ENCODE measurements around the gene COX5A. TPM values are rescaled to one million over a fixed set of nuclear protein-coding genes. Genes with fewer than 3 reads are reported as not detected.
A peak's percentile ranks its signal among the peaks of the same experiment; 100 is the strongest.

COX5A gene
- total and polyA plus RNA-seq, 2 of the 13 experiments (the other 11 are each of a cell fraction or from before 2014, with no cell fraction given) = 158 to 218 TPM

DNA sequence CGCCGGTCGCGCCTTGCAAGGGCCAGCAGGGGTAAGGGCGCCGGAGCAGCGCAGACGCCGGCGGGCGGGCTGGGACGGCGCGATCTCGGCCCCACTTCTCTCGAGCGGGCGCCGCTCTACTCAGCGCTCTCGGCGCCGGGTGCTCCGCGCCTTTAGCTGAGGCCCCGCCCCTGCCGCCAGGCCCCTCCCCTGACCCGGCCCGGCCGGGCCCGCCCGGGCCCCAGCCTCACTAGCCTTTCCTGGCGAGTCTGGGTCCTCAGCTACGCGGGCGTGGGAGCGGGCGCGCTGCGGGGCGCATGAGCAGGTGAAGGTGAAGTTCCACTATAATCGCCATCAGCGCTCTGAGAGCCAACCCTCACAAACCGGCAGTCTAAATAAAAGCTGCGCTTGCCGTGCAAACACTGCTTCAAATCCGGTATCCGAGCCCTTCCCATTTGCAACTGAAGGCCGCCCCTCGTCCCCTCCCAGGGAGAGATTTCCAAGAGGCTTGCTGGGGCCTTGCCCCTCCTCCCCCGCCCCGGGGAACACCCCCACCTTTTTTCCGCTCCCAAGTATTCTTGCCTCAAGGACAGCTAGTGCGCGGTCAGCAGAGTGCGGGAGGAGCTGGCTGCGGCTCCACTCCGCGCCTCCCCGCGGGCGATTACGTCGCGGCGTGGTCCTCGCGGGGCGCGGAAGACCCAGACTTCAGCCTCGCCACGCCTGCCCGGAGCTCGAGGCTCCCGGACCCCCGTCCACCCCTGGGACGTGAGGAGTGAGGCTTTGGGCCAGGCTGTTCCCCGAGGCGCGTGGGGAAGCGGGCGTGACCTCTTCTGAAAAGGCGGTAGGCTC, 19.0 kb upstream of the COX5A start, which contains the start of gene RPP25 (continued):
- TF ChIP-seq YEATS2 (CRISPR knock-in tag; IDR thresholded peaks at IDR 0.05; ENCODE audit: borderline replicate concordance) (no peak), ZNF530 (CRISPR knock-in tag; IDR thresholded peaks at IDR 0.05; ENCODE audit: low read depth) (no peak), ZNF101 (CRISPR knock-in tag; IDR thresholded peaks at IDR 0.05; ENCODE audit: borderline replicate concordance, low read depth) (no peak), PRPF4 (IDR thresholded peaks at IDR 0.05; ENCODE audit: low read depth, low read length, poor library complexity, severe bottlenecking) (no peak), POLR2A (IDR thresholded peaks at IDR 0.05; ENCODE audit: insufficient read depth in 1 of 2, low read depth in 2 of 2, low read length in 2 of 2) (no peak; a peak in 1 of 4 replicates), ZNF274 (CRISPR knock-in tag; IDR thresholded peaks at IDR 0.05) (no peak), ZNF331 (CRISPR knock-in tag; IDR thresholded peaks at IDR 0.05) (no peak), MLX (CRISPR knock-in tag; IDR thresholded peaks at IDR 0.05) (no peak), ZNF317 (CRISPR knock-in tag; IDR thresholded peaks at IDR 0.05) (no peak), ZBTB42 (CRISPR knock-in tag; IDR thresholded peaks at IDR 0.05) (no peak), NRL (CRISPR knock-in tag; IDR thresholded peaks at IDR 0.05; ENCODE audit: borderline replicate concordance) (no peak), FOXA3 (CRISPR knock-in tag; IDR thresholded peaks at IDR 0.05) (no peak), AHR (CRISPR knock-in tag; IDR thresholded peaks at IDR 0.05) (0 out of 2 replicates have a peak, but pooled peaks have one; percentile 39), NFYC (CRISPR knock-in tag; IDR thresholded peaks at IDR 0.05) (no peak), NFAT5 (CRISPR knock-in tag; IDR thresholded peaks at IDR 0.05) (no peak)
- TF ChIP-seq, protein P1, sequence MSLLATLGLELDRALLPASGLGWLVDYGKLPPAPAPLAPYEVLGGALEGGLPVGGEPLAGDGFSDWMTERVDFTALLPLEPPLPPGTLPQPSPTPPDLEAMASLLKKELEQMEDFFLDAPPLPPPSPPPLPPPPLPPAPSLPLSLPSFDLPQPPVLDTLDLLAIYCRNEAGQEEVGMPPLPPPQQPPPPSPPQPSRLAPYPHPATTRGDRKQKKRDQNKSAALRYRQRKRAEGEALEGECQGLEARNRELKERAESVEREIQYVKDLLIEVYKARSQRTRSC (CRISPR knock-in tag; IDR thresholded peaks at IDR 0.05; ENCODE audit: low read depth) = no peak
- TF ChIP-seq, protein P2, sequence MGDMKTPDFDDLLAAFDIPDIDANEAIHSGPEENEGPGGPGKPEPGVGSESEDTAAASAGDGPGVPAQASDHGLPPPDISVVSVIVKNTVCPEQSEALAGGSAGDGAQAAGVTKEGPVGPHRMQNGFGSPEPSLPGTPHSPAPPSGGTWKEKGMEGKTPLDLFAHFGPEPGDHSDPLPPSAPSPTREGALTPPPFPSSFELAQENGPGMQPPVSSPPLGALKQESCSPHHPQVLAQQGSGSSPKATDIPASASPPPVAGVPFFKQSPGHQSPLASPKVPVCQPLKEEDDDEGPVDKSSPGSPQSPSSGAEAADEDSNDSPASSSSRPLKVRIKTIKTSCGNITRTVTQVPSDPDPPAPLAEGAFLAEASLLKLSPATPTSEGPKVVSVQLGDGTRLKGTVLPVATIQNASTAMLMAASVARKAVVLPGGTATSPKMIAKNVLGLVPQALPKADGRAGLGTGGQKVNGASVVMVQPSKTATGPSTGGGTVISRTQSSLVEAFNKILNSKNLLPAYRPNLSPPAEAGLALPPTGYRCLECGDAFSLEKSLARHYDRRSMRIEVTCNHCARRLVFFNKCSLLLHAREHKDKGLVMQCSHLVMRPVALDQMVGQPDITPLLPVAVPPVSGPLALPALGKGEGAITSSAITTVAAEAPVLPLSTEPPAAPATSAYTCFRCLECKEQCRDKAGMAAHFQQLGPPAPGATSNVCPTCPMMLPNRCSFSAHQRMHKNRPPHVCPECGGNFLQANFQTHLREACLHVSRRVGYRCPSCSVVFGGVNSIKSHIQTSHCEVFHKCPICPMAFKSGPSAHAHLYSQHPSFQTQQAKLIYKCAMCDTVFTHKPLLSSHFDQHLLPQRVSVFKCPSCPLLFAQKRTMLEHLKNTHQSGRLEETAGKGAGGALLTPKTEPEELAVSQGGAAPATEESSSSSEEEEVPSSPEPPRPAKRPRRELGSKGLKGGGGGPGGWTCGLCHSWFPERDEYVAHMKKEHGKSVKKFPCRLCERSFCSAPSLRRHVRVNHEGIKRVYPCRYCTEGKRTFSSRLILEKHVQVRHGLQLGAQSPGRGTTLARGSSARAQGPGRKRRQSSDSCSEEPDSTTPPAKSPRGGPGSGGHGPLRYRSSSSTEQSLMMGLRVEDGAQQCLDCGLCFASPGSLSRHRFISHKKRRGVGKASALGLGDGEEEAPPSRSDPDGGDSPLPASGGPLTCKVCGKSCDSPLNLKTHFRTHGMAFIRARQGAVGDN (CRISPR knock-in tag; IDR thresholded peaks at IDR 0.05) = peak; percentile 89
- TF ChIP-seq, protein P3, sequence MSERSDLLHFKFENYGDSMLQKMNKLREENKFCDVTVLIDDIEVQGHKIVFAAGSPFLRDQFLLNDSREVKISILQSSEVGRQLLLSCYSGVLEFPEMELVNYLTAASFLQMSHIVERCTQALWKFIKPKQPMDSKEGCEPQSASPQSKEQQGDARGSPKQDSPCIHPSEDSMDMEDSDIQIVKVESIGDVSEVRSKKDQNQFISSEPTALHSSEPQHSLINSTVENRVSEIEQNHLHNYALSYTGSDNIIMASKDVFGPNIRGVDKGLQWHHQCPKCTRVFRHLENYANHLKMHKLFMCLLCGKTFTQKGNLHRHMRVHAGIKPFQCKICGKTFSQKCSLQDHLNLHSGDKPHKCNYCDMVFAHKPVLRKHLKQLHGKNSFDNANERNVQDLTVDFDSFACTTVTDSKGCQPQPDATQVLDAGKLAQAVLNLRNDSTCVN (CRISPR knock-in tag; IDR thresholded peaks at IDR 0.05; ENCODE audit: borderline replicate concordance) = no peak

Data from HepG2 (cell line).